OCI-LY7 (cell line): Measurements from ENCODE around the gene EPHA10. TPM values are rescaled to one million over a fixed set of nuclear protein-coding genes. Genes with fewer than 3 reads are reported as not detected.

Experiments
- BruUV-seq: library from RNA; stranded (reverse); fragments of 400-500 nt; replicated peaks from 2 replicates; lab custom pipeline; 2021; lab: Mats Ljungman, UMichigan
- CTCF ChIA-PET: fragments of 300-600 bp; sonication (Branson Sonifier 250); formaldehyde crosslinking; loops from one replicate; lab custom pipeline; 2022; ENCODE audit warnings: antibody characterized with exemption; ENCODE audit not compliant: unreplicated experiment; lab: Charles Lee
- POLR2A ChIA-PET: fragments of 300-600 bp; sonication (Branson Sonifier 250); formaldehyde crosslinking; loops from one replicate; lab custom pipeline; 2022; ENCODE audit warnings: antibody characterized with exemption; lab: Charles Lee
- DNase-seq: peaks from one replicate; pipeline ENCODE4 v3.0.0-alpha.2; 2015; ENCODE audit warnings: low spot score
- H2AFZ ChIP-seq: fragments of 200-600 bp; sonication (generic), shearing (Covaris generic); 2 replicates; pipeline ENCODE4 v1.6.1; 2014; ENCODE audit warnings: mild to moderate bottlenecking, antibody characterized with exemption, low read length, moderate library complexity
- H3K27ac ChIP-seq: fragments of 200-600 bp; sonication (generic); 2 replicates; pipeline ENCODE4 v1.5.1; 2014; ENCODE audit warnings: mixed run types, low read depth, mild to moderate bottlenecking, moderate library complexity, low read length, inconsistent platforms; ENCODE audit not compliant: poor library complexity, severe bottlenecking
- H3K36me3 ChIP-seq: fragments of 200-600 bp; sonication (generic); 2 replicates; pipeline ENCODE4 v1.6.1; 2014; ENCODE audit warnings: mild to moderate bottlenecking, antibody characterized with exemption, low read length, moderate library complexity, mixed read lengths; ENCODE audit not compliant: insufficient read depth
- H3K4me1 ChIP-seq: fragments of 200-600 bp; sonication (generic); 2 replicates; pipeline ENCODE4 v1.5.1; 2014; ENCODE audit warnings: mild to moderate bottlenecking, low read length; ENCODE audit not compliant: insufficient read depth, poor library complexity, severe bottlenecking
- H3K4me2 ChIP-seq: fragments of 200-600 bp; sonication (generic); 2 replicates; pipeline ENCODE4 v1.6.1; 2014; ENCODE audit warnings: mild to moderate bottlenecking, low read length
- H3K4me3 ChIP-seq: fragments of 200-600 bp; sonication (generic); 2 replicates; pipeline ENCODE4 v1.5.1; 2014; ENCODE audit warnings: mild to moderate bottlenecking, low read depth, low read length; ENCODE audit not compliant: poor library complexity, severe bottlenecking
- H3K79me2 ChIP-seq: fragments of 200-600 bp; sonication (generic); 2 replicates; pipeline ENCODE4 v1.6.1; 2016; ENCODE audit warnings: low read depth, mild to moderate bottlenecking, low read length, moderate library complexity, mixed read lengths; ENCODE audit not compliant: insufficient read depth
- H3K9me2 ChIP-seq: fragments of 200-600 bp; sonication (generic); 2 replicates; pipeline ENCODE4 v1.6.1; 2016; ENCODE audit warnings: mild to moderate bottlenecking, low read length, mixed read lengths; ENCODE audit not compliant: insufficient read depth
- H3K9me3 ChIP-seq: fragments of 200-600 bp; sonication (generic); 2 replicates; pipeline ENCODE4 v1.6.1; 2014; ENCODE audit warnings: mild to moderate bottlenecking, mixed run types, low read length, mixed read lengths
- H4K20me1 ChIP-seq: fragments of 200-600 bp; sonication (generic); 2 replicates; pipeline ENCODE4 v1.6.1; 2014; ENCODE audit warnings: mild to moderate bottlenecking, antibody characterized with exemption, low read length, moderate library complexity, mixed read lengths; ENCODE audit not compliant: insufficient read depth
- EZH2phosphoT487 ChIP-seq: fragments of 200-600 bp; sonication (generic); IDR thresholded peaks from 2 replicates; pipeline ENCODE4 v1.6.1; 2018; ENCODE audit warnings: low read depth, borderline replicate concordance, mild to moderate bottlenecking, mixed run types, antibody characterized with exemption, low read length, moderate library complexity, mixed read lengths
- intact Hi-C: fragments of 100-400 bp; cut with micrococcal nuclease; formaldehyde crosslinking; loops from one replicate; pipeline ENCODE4 v1.10.0; 2022; ENCODE audit not compliant: unreplicated experiment
- total RNA-seq, 2 experiments: library from RNA; depleted of rRNA in 1 of 2; stranded (reverse); fragments of >200 nt in 1 of 2; shearing (Covaris generic) in 1 of 2; gene quantifications; 2 replicates each; pipeline ENCODE4 v1.2.3, GENCODE V29; 2014 to 2022
- TF ChIP-seq, protein P1 (sequence below): fragments of 200-600 bp; sonication (generic); conservative IDR thresholded peaks from 2 replicates; pipeline ENCODE4 v1.5.1; 2014; ENCODE audit warnings: mild to moderate bottlenecking, antibody characterized with exemption, low read length, moderate library complexity, mixed read lengths

The EPHA10 gene
- total RNA-seq, 2 experiments from 2014 or later = not detected

DNA sequence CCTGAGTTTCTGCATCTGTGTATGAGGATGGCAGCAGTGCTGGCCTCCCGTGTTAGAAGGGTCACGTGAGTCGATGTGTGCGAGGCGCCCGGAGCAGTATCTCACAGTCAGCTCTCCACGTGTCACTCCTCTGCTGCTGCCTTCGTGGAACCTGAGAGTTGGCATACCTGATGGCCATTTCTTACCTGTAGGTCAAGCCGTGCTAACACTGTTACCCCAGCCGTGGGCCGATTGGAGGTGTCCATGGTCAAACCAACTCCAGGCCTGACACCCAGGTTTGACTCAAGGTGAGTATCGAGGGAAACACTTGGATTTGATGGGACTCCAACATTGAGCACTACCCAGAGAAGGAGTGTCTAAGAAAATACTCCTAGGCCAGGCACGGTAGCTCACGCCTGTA is 61.9 kb downstream of the EPHA10 start:
- ChIA-PET CTCF (no interaction called here), POLR2A (no interaction called here)
- no peaks in the 10 kb centered on the region for H3K9me2 ChIP-seq
- 0 out of 2 replicates have a peak, but pooled peaks cover under 1% of the 10 kb centered on the region for H4K20me1 ChIP-seq
- no peak for DNase-seq
- H3K27ac ChIP-seq = no peak overlapping the region
- H3K36me3 ChIP-seq = peaks cover 94% of the 10 kb centered on the region
- intact Hi-C loops = no loop called here
- no peak overlapping the region for H2AFZ ChIP-seq
- no peaks in the 10 kb centered on the region for H3K4me1 ChIP-seq
- no peak overlapping the region for H3K4me3 ChIP-seq
- no peak for TF ChIP-seq EZH2phosphoT487
- TF ChIP-seq, protein P1, sequence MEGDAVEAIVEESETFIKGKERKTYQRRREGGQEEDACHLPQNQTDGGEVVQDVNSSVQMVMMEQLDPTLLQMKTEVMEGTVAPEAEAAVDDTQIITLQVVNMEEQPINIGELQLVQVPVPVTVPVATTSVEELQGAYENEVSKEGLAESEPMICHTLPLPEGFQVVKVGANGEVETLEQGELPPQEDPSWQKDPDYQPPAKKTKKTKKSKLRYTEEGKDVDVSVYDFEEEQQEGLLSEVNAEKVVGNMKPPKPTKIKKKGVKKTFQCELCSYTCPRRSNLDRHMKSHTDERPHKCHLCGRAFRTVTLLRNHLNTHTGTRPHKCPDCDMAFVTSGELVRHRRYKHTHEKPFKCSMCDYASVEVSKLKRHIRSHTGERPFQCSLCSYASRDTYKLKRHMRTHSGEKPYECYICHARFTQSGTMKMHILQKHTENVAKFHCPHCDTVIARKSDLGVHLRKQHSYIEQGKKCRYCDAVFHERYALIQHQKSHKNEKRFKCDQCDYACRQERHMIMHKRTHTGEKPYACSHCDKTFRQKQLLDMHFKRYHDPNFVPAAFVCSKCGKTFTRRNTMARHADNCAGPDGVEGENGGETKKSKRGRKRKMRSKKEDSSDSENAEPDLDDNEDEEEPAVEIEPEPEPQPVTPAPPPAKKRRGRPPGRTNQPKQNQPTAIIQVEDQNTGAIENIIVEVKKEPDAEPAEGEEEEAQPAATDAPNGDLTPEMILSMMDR = no peak
- BruUV-seq = no TSS peak
- no peaks in the 10 kb centered on the region for H3K79me2 ChIP-seq
- no peaks in the 10 kb centered on the region for H3K9me3 ChIP-seq
- no peak overlapping the region for H3K4me2 ChIP-seq

DNA sequence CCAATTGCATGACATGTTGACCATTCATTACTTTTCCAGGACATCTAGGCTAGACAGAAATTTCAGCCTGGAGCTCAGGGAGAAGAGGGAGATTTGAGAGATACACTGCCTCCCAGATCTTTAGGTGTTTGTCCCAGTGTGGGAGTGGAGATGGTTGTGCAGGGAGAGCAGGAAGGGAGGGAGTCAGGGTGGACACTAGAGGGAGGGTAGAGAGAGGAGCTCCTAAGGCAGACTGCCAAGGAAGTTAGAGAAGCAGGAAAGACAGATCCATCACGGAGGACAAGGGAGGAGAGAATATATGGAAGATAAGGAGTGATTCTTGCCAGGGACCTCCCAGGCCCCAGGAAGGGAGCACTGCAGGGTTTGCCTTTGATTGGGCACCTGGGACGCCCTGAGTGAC is 63.9 kb downstream of the EPHA10 start:
- no peak overlapping the region for H3K4me2 ChIP-seq
- no peak overlapping the region for H3K4me3 ChIP-seq
- H3K36me3 ChIP-seq = peaks cover 94% of the 10 kb centered on the region
- intact Hi-C loops = no loop called here
- CTCF ChIA-PET = no interaction called here
- peaks cover 15% of the 10 kb centered on the region; the same call in 1 of the 2 replicates for H3K79me2 ChIP-seq
- POLR2A ChIA-PET = interaction anchor here (0.6 to 1.4 kb wide), 3 partner anchors 9 to 153 kb away, joined by 4 to 6 read pairs (median 5); partner anchors contain the start of gene CDCA8
- H3K9me2 ChIP-seq = no peaks in the 10 kb centered on the region
- no TSS peak for BruUV-seq
- no peak for DNase-seq
- TF ChIP-seq, protein P1 = no peak
- TF ChIP-seq EZH2phosphoT487 = no peak
- no peaks in the 10 kb centered on the region for H3K9me3 ChIP-seq
- H2AFZ ChIP-seq = no peak overlapping the region
- no peak overlapping the region for H3K27ac ChIP-seq
- H4K20me1 ChIP-seq = peaks cover 17% of the 10 kb centered on the region; the same call in 1 of the 2 replicates
- H3K4me1 ChIP-seq = no peaks in the 10 kb centered on the region

DNA sequence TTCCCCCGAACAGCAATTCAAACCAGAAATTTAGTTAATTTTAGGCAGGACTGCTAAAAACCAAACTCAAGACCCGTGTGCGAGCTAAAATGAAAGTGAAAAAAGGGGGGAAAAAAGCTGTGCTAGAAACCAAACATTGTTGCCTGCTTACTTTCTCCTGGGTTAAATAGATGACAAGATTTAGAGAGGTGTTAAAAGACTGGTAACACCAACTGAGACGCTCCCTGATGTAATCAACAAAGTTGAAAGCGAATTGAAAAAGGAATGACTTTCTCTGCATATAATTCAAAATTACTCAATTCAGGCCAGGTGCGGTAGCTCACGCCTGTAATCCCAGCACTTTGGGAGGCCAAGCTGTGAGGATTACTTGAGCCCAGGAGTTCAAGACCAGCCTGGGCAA is 65.8 kb downstream of the EPHA10 start:
- H3K27ac ChIP-seq = no peak overlapping the region
- no peak overlapping the region for H2AFZ ChIP-seq
- peaks cover 97% of the 10 kb centered on the region for H3K36me3 ChIP-seq
- TF ChIP-seq, protein P1 = no peak
- TF ChIP-seq EZH2phosphoT487 = no peak
- no peaks in the 10 kb centered on the region for H3K9me2 ChIP-seq
- ChIA-PET POLR2A (interaction anchor here (0.7 to 1.8 kb wide), 3 partner anchors 10 to 145 kb away, joined by 3 to 4 read pairs (median 3); partner anchors contain the start of gene SNIP1), CTCF (no interaction called here)
- no peak overlapping the region for H3K4me2 ChIP-seq
- H3K9me3 ChIP-seq = no peaks in the 10 kb centered on the region
- peaks cover 34% of the 10 kb centered on the region for H3K79me2 ChIP-seq
- no TSS peak for BruUV-seq
- H3K4me3 ChIP-seq = no peak overlapping the region
- peaks cover 5% of the 10 kb centered on the region for H3K4me1 ChIP-seq
- H4K20me1 ChIP-seq = peaks cover 24% of the 10 kb centered on the region; the same call in 1 of the 2 replicates
- intact Hi-C loops = loop anchor here (10.0 kb wide), 2 partner anchors 286 to 316 kb away; partner anchors contain the start of gene UTP11
- DNase-seq = no peak
